Stimulated activated CD8-positive, alpha-beta memory T cell treated with anti-CD3 and anti-CD28 coated beads, Interleukin-15, amount 100 ng/mL, for 4 hours (primary cell): Measurements from ENCODE around the gene IL31.

Experiments used
- DNase-seq, 2 donors: peaks; one replicate each; pipeline ENCODE4 v3.0.0-alpha.2; 2020; ENCODE audit warnings: low read depth in 2 of 2

Gene IL31

DNA sequence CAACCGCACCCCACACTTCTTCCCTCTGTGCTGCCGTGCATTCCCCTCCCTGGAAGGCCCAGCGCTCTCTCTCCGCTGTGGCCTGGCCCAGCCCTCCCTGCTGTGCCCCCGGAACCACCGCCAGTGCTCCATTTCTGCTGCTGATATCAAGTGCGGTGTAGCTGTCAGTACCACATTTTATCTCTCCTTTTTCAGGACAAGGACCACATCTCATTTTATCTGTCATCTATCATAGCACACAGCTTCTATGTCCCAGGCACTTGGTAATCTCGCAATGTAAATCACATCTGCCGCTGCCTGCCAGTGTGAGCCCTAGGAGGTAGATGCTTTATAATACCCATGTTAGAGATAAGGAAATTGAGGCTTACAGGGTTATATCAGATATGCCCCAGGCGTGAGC, 18.3 kb downstream of the IL31 start:
- no peak for DNase-seq

DNA sequence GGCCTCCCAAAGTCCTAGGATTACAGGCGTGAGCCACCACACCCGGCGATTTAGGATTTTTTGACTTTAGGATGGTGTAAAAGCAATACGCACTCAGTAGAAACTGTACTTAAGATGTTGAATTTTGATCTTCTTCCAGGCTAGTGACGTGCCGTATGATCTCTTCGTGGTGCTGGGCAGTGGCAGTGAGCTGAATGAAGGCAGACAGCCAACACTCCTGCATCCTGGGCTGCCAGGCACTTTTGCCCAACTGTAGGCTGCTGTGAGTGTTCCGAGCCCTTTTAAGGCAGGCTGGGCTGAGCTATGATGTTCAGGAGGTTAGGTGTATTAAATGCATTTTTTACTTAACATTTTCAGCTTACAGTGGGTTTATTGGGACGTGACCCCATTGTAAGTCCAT, 21.3 kb downstream of the IL31 start:
- DNase-seq: no peak

DNA sequence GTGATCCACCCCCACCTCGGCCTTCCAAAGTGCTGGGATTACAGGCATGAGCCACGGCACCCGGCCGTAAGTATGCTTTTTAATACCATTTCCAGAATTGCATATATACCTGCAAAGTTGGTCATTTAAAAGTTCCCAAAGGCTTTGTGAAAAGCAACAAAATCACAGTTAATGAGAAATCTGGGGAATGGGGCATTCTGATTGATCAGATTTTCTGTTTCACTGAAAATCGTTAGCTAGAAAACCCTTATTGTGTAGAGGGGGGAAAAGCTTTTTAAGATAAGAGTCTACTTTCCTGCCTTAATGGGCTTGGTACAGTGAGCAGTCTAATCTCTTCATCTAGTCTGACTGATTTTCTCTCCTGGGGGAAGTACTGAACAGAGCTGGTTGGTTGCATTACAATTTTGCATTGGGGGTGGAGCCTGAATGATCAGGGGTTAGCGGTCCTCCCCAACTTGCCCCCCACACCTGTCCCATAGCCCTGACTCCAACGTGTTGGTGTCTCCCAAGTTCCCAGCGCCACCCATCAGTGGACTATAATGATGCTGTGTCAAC, 23.8 kb downstream of the IL31 start:
- no peak for DNase-seq

DNA sequence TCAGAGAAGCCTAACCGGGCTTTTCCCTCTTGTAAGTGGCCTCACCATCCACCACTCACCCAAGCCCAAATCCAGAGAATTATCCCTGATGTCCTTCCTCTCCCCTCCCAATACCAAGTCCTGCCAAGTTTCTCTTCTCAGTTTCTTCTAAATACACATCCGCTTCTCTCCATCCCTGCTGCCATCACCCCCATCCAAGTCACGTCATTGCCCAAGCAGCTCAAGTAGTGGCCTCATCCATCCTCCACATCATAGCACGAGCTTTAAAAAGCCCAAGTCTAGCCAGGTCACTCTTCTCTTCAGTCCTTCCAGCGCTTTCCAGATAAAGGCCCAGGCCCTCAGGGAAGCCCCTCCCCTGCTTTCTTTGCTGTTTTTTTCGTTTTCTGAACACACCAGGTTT, 25.4 kb downstream of the IL31 start:
- DNase-seq: no peak

DNA sequence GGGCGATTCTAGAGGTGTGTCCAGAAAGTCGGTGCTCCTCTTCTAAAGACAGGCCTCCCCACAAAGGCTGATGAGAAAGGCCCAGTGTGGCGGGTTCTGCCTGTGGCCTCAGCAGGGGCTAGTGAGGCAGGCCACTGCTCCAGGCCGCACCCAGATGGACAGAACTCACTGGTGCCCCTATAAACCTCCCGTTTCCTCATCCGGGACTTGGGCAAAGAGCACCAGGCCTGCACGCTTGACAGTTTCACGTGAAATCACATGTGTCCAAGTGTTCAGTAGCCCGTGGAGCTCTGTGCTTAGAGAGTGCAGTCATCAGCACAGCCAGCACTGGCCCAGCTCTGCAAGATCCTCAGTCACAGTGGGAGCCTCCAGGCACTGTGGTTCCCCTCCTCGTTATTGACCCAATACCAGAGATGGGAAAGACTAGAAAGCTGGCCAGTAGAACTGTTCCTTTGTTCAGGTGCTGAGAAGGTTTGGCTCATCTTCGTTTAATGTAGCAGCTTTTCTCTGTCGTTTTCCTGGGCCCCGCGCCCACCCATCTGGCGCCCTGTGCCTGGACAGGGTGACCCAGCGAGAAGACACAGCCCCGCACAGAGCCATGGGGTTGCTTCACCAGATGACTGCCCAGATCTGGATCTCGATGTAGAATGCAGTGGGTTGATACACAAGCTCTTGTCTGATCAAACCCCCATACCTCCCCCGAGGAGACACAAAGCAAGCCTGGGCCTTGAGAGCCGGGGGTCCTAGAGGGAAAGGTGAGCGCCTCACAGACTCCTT, 26.3 kb downstream of the IL31 start:
- no peak for DNase-seq

DNA sequence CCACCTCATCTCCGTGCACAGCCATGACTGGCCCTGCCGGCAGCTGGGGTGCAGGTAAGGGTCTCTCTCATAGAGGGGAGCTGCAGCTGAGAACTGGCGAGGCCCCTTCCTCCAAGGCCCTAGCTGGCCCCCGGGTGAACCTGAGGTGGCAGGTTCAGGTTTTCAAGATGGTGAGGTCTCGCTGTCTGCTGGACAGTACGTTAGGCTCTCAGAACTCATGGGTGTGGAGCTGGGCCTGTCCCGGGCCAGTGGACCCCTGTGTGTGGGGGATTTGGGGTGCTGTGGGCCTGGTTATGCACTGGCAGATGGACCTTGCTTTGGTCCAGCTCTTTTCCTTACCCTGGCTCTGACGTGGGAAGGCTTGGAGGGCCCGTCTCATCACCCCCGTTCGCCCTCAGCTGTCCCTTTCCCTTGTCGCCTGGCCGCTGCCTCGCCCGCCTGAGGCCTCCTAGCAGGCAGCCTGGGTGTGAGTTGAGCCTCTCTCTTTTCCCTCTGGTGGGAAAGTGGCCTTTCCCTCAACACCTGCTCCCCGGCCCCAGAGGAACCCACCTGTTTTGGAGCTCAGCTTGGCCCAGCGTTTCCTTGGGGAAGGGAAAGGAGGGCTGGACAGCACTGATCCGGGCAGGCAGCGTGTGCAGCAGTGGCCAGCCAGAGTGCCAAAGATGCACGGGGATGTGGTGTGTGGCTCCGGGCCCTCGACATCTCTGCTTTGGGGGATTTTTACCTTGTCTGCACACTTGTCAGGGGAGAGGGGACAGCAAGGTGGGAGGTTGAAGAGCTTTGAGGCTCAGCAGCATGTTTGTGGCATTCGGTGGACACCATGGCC, 28.3 kb downstream of the IL31 start:
- DNase-seq: no peak

DNA sequence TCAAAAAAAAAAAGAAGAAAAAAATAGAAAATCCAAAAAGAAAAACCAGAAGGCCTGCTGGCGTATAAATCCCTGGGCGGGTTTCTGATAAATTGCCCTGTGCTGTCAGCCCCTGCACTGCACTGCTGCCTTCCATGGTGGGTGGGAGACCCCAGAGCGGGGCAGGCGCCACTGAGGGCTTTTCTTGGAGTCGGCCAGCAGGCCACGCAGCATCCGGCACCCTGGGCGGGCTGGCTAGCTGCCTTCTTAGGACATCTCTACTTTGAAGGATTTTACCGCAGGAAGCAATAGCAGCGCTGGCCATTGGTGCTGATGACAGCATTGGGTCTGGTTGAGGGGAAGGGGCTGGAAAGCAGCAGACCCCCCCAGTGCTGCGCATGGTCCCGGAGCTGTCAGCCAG, 29.1 kb downstream of the IL31 start:
- no peak for DNase-seq

DNA sequence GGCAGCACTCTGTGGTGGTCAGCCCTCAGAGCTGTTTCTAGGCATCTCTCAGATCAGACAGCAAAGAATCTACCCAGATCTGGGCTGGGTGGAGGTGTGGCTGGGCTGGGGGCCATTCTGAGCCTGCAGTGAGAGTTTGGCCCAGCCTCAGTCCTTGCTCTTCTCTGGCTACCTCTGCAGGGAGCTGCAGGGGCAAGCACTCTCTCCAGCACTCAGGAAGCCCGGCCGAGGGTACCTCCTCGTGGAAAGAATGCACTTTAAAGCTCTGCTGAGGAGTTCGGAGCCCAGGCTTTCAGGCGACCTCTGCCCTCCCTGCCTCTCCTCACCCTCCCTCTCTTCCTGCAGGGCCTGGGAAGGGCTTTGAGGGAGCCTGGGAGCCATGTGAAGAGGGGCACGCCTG, 31.2 kb downstream of the IL31 start:
- DNase-seq: no peak

DNA sequence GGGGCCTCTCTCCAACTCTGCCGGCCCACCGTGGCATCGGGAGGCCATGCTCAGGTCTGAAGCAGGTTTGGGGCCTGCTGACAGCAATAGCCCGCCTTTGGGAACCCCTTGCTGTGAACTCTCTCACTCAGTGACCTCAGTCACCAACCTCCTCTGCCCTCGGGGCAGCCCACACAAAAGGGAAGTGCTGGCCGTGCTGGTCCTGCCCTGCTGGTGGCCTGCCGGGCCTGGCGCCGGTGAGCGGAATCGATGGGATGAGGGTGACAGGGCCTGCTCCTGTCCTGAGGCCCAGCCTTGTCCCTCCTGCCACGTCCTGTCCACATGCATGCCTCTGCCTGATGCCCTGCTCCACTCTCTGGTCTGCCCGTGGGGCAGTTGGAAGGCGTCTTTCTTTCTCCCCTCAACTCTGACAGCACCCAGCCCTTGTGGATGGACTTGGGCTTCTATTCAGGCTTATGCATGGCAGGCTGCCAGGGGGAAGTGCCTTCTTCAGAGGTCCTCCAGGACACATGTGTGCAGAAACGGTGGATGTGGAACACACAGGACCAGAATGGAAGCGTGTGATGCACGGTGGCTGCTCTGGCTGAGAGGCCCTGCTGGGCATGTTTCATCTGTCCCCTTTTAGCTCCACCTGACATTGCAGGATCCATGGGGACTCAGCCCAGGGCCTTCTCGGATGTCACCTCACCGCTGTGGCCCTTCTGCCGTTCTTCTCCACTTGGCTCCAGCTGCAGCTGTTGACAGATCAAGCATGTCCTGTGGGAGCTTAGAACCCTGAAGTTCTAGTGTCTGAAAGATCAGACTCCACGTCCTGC, 31.9 kb downstream of the IL31 start:
- DNase-seq: no peak

DNA sequence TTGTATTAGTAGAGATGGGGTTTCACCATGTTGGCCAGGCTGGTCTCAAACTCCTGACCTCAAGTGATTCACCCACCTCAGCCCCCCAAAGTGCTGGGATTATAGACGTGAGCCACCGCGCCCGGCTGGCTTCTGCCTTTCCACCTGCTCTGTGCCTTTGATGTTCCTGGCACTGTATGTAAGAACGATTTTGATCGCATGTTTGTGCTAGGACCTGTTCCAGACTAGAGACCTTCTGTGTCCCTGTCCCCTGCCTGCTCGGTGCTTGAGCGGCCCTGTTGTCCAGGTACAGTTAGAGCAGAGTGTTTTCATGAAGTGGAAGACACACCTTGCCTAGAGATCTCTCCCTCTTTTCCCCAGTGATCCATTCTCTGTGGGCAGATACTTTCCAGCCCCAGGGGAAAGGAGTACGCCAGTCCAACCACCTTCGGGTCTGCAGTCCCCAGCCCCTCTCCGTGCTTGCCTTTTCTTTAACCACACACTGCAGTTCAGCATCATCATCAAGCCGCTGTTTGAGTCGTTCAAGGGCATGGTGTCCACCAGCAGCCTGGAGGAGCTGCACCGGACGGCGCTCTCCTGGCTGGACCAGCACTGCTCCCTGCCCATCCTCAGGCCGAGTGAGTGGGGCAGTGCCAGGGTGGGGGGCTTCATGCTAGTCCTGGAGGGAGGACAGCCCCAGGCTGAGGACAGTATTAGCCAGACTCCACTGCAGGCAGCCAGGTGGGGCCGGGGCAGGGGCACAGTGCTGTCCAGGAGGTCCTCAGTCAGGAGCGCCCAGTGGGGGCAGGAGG, 33.4 kb downstream of the IL31 start:
- DNase-seq: no peak

DNA sequence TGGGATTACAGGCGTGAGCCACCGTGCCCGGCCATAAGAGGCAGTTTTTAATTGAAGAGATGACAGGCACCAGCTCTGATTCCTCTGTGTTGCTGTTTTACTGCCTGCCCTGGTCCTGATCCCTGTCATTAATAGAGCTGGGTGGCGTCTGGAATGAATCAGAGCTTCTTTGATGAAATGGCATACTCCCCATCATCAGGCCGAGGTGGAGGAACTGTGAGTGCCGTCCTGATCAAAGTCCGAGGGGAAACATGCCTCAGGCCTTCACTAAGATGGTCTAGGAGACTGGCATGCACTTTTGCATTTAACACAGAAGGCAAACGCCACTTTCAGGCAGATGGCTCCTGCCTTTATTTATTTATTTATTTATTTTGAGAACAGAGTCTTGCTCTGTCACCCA, 34.1 kb downstream of the IL31 start:
- DNase-seq: no peak

DNA sequence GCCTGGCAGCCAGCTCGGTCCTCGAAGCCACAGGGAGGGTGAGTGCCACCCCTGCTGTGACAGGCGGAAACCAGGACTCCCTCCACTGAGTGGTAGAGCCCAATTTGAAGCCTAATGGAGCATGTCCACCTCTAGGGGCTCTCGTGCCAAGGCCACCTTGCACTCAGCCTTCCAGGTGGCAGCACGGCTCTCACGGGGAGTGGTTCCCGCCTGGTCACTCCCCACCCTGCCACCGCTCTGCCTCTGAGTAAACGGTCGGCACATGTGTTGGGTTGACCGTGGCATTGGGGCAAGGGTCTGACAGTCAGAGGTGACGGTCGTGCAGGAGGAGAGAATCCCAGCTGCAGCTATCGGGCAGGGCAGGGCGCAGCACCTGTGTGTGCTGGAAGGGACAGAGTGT, 34.8 kb downstream of the IL31 start:
- DNase-seq: no peak

DNA sequence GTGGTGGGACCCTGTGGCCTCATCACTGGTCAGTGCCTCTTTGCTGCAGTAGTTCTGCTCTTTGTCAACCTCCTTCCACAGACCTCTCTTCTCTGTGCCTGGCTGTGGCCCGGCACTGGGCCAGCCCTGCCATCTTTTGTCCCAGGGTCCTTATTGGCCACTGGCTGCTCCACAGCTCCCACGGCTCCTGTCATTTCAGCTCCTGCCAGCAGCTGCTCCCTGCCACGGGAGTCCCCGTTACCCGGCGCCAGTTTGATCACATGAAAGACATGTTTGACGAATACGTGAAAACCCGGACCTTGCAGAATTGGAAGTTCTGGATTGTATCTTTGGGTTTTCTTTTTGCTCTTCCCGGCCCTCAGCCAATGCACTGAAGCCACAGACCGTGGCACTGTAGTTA, 35.4 kb downstream of the IL31 start:
- DNase-seq: no peak

DNA sequence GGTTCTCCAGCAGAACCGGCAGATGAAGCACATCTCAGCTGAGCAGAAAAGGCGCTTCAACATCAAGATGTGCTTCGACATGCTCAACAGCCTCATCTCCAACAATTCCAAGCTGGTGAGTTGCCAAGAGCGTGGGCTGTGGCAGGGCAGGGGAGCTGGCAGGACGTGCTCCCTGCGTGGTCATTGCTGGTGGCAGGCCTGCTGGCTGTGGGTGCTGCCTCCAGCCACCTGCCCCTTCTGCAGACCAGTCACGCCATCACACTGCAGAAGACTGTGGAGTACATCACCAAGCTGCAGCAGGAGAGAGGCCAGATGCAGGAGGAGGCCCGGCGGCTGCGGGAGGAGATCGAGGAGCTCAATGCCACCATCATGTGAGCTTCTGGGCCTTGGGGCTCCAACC, 35.8 kb downstream of the IL31 start:
- no peak for DNase-seq

DNA sequence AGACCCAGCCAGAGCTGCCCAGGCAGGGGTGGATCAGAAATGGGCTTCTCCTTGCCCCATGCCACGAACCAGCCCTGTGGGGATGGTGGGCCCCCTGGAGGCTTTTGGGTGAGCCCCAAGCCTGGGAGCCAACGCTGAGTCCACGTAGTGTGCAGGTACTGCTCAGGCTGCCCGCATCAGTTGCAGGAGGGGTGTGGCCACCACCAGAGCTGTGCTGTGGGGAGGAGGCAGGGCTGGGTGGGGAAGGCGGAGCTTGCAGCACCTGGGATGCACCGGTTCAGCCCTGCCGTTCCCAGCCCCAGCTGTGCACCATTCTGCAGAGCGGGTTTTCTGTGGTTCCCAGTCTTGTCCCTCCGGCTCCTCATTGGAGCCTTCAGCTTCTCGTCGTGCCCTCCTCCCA, 36.3 kb downstream of the IL31 start:
- no peak for DNase-seq

DNA sequence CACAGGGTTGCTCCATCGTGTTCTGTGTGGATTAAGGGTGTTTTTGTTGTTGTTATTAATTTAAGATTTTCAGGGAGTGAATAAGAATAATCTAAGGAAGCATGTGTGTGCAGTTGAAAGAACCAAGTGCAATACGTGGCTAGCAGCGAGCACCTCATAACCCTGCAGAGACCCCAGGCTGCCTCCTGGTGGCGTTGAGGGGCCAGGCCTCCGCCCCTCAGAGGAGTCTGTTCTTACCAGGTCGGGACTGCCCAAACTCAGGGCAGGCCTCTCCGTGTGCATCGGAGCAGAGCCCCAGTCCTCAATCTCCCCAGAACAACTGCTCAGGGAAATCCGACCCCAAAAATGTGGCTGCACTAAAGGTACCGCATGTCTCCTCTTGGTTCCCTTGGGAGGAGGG, 36.8 kb downstream of the IL31 start:
- no peak for DNase-seq

DNA sequence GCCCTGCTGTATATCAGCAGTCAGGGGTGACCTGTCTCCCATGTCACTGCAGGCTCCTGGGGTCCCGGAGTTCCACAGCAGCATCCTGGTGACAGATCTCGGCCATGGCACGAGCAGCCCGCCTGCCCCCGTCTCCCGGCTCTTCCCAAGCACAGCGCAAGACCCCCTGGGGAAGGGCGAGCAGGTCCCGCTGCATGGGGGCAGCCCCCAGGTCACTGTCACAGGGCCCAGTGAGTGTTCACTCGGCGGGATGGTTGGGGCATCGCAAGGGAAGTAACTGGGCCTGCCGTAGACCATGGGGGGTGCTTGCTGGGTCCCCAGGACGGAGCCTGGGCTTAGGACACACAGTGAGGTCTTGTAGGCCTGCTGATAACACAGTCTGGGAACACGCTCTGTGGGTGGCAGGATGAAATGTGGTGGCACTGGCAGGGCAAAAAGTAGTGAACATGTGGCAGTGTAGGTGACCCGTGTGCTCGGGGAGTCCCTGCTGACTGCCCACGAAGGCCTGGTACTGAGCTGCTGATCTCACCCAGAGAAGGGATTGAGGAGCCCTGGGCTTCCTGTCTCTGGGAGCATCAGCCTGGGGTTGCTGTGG, 38.5 kb downstream of the IL31 start:
- no peak for DNase-seq

DNA sequence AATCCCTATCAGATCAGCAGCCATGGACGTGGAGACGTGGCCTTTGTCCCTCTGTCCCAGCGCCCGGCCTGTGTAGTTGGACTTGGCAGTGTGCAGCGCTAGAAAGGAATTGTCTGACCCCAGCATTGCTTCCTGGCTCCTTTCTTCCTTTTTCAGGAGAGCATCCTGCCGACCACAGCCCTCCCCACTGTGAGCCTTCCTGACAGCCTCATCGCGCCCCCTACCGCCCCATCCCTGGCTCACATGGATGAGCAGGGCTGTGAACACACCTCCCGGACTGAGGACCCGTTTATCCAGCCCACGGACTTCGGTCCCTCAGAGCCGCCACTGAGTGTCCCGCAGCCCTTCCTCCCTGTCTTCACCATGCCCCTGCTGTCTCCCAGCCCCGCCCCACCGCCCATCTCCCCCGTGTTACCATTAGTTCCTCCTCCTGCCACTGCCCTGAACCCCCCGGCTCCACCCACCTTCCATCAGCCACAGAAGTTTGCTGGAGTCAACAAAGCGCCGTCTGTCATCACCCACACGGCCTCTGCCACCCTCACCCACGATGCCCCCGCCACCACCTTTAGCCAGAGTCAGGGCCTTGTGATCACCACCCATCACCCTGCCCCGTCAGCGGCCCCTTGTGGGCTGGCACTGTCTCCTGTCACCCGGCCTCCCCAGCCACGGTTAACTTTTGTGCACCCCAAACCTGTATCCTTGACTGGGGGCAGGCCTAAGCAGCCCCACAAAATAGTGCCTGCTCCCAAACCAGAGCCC, 40.6 kb downstream of the IL31 start:
- DNase-seq: no peak

DNA sequence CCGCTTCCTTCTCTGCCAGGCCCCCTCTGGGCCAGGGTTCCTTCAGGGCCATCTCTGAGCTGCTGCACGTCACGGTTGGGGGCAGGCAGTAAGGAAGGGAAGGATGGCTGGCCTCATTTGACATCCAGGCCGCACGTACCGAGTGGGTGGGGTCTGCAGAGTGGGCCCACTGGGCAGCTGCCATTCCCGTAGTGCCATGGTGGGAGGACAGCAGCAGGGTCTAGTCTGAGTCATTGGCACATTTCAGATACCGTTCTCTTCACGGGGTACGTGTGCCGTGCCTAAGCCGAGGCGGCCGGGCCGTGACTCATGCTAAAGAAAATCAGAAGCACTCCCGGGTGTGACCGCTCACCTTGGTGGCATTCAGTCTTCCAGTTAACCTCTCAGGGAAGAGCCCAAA, 43.9 kb downstream of the IL31 start:
- DNase-seq: no peak

DNA sequence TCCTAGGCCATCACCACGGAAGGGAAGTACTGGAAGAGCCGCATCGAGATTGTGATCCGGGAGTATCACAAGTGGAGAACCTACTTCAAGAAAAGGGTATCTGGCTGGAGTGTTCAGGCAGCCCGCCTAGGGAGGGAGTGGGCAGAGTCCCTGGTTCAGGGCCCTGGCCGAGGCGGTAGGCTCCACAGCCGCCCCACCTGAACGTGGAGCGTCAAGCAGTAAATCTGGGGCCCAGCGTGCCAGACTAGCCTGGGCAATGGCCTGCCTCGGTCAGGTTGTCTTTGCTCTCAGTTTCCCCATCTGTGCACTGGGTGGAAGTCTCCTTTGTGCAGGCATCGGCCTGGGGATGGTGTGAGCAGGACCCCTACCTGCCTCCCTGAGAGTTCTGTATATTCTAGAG, 44.9 kb downstream of the IL31 start:
- DNase-seq: no peak
